H1 (cell line): ENCODE data around the gene TFB1M. TPM values are rescaled to one million over a fixed set of nuclear protein-coding genes. Genes with fewer than 3 reads are reported as not detected.

Experiments
- HDAC6 ChIP-seq: IDR thresholded peaks from one replicate; pipeline ENCODE4 v1.7.1; 2012; ENCODE audit warnings: low read depth, mild to moderate bottlenecking, inconsistent platforms, low read length, moderate library complexity
- RNF2 ChIP-seq: fragments of 200-900, 300-1000 bp; sonication (generic); IDR thresholded peaks from 2 replicates; pipeline ENCODE4 v1.7.1; 2016; ENCODE audit warnings: borderline replicate concordance, low read depth, mild to moderate bottlenecking, antibody characterized with exemption, low read length; ENCODE audit not compliant: poor library complexity, severe bottlenecking; ENCODE audit errors: missing control alignments
- SP2 ChIP-seq: IDR thresholded peaks from 2 replicates; pipeline ENCODE4 v1.6.1; 2012; ENCODE audit warnings: mild to moderate bottlenecking, low read length, inconsistent platforms
- polyA plus RNA-seq, 7 experiments: library from polyadenylated mRNA; depleted of rRNA in 3 of 7; stranded (reverse) in 5 of 7; unstranded in 2 of 7; fragments of >200 nt in 5 of 7; fragments of 200-250 nt in 2 of 7; gene quantifications; 1 replicate in 5 of 7; 2 replicates in 1 of 7; 4 replicates in 1 of 7; pipeline versions ENCODE4 v1.2.1 to v1.2.3, GENCODE V29; 2011 to 2013; ENCODE audit warnings: missing spikeins in 2 of 7, mixed read lengths in 2 of 7
- total RNA-seq: library from RNA; stranded (reverse); fragmentation: NEBNext Ultra II Directional; extraction: Animal tissue kit (Norgen Biotek cat#: 25700); gene quantifications from 2 replicates; pipeline ENCODE4 v1.2.1, GENCODE V29; 2021
- TF ChIP-seq, protein P1 (sequence below): fragments of 300-600 bp; sonication (generic); IDR thresholded peaks from 2 replicates; pipeline ENCODE4 v1.7.1; 2012; ENCODE audit warnings: low read length, moderate library complexity, mild to moderate bottlenecking, inconsistent platforms; ENCODE audit not compliant: insufficient replicate concordance

The TFB1M gene
- total and polyA plus RNA-seq, 2 of the 8 experiments (the other 6 are each of a cell fraction or from before 2014, with no cell fraction given) = 28.2 to 49.4 TPM

DNA sequence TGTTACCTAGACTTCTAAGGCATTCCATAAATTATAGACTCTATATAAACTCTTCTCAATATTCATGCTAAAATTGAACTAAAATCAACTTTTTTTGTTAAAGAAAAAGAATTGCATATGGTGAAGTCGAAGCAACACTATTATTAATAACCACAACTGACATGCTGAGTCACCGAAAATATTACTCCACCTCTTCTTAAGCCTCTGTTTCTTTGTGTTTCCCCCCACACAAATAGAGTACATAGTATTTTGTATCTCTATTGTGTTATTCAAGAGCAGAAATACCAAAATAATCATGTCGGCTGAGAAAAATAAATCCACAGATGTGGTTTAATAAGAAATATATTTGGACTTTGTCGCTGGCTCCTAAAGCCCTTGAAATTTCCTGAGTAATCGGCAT is 23.8 kb downstream of the TFB1M start (continued):
- TF ChIP-seq, protein P1, sequence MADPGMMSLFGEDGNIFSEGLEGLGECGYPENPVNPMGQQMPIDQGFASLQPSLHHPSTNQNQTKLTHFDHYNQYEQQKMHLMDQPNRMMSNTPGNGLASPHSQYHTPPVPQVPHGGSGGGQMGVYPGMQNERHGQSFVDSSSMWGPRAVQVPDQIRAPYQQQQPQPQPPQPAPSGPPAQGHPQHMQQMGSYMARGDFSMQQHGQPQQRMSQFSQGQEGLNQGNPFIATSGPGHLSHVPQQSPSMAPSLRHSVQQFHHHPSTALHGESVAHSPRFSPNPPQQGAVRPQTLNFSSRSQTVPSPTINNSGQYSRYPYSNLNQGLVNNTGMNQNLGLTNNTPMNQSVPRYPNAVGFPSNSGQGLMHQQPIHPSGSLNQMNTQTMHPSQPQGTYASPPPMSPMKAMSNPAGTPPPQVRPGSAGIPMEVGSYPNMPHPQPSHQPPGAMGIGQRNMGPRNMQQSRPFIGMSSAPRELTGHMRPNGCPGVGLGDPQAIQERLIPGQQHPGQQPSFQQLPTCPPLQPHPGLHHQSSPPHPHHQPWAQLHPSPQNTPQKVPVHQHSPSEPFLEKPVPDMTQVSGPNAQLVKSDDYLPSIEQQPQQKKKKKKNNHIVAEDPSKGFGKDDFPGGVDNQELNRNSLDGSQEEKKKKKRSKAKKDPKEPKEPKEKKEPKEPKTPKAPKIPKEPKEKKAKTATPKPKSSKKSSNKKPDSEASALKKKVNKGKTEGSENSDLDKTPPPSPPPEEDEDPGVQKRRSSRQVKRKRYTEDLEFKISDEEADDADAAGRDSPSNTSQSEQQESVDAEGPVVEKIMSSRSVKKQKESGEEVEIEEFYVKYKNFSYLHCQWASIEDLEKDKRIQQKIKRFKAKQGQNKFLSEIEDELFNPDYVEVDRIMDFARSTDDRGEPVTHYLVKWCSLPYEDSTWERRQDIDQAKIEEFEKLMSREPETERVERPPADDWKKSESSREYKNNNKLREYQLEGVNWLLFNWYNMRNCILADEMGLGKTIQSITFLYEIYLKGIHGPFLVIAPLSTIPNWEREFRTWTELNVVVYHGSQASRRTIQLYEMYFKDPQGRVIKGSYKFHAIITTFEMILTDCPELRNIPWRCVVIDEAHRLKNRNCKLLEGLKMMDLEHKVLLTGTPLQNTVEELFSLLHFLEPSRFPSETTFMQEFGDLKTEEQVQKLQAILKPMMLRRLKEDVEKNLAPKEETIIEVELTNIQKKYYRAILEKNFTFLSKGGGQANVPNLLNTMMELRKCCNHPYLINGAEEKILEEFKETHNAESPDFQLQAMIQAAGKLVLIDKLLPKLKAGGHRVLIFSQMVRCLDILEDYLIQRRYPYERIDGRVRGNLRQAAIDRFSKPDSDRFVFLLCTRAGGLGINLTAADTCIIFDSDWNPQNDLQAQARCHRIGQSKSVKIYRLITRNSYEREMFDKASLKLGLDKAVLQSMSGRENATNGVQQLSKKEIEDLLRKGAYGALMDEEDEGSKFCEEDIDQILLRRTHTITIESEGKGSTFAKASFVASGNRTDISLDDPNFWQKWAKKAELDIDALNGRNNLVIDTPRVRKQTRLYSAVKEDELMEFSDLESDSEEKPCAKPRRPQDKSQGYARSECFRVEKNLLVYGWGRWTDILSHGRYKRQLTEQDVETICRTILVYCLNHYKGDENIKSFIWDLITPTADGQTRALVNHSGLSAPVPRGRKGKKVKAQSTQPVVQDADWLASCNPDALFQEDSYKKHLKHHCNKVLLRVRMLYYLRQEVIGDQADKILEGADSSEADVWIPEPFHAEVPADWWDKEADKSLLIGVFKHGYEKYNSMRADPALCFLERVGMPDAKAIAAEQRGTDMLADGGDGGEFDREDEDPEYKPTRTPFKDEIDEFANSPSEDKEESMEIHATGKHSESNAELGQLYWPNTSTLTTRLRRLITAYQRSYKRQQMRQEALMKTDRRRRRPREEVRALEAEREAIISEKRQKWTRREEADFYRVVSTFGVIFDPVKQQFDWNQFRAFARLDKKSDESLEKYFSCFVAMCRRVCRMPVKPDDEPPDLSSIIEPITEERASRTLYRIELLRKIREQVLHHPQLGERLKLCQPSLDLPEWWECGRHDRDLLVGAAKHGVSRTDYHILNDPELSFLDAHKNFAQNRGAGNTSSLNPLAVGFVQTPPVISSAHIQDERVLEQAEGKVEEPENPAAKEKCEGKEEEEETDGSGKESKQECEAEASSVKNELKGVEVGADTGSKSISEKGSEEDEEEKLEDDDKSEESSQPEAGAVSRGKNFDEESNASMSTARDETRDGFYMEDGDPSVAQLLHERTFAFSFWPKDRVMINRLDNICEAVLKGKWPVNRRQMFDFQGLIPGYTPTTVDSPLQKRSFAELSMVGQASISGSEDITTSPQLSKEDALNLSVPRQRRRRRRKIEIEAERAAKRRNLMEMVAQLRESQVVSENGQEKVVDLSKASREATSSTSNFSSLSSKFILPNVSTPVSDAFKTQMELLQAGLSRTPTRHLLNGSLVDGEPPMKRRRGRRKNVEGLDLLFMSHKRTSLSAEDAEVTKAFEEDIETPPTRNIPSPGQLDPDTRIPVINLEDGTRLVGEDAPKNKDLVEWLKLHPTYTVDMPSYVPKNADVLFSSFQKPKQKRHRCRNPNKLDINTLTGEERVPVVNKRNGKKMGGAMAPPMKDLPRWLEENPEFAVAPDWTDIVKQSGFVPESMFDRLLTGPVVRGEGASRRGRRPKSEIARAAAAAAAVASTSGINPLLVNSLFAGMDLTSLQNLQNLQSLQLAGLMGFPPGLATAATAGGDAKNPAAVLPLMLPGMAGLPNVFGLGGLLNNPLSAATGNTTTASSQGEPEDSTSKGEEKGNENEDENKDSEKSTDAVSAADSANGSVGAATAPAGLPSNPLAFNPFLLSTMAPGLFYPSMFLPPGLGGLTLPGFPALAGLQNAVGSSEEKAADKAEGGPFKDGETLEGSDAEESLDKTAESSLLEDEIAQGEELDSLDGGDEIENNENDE = no peak
- TF ChIP-seq SP2 (no peak), RNF2 (no peak), HDAC6 (no peak)
